ENCODE measurements around the gene SRPK2.

DNA sequence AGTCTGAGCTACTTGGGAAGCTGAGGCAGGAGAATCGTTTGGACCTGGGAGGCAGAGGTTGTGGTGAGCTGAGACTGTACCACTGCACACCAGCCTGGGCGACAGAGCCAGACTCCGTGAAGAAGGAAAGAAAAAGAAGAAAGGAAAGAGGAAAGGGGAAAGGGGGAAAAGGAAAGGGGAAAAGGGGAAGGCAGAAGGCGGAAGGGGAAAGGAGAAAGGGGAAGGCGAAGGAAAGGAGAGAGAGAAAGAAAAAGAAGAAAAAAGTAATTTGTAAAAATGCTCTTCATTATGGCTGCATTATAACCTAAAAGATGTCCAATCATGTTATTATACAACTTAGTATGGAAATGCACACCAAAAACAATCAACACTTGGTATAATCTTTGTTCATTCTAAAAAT, 110.2 kb downstream of the SRPK2 start:
- TF ChIP-seq YY1 (IDR thresholded peaks at IDR 0.05; ENCODE audit: low read depth) (no peak), JUND (IDR thresholded peaks at IDR 0.05) (no peak), POLR2AphosphoS5 (IDR thresholded peaks at IDR 0.05; ENCODE audit: low read depth, low read length) (no peak), TEAD4 (IDR thresholded peaks at IDR 0.05; ENCODE audit: borderline replicate concordance, insufficient read depth) (no peak), RAD21 (IDR thresholded peaks at IDR 0.05; ENCODE audit: low read length) (no peak), SIN3A (IDR thresholded peaks at IDR 0.05; ENCODE audit: borderline replicate concordance, low read depth, low read length) (no peak), FOXM1 (IDR thresholded peaks at IDR 0.05; ENCODE audit: low read depth) (no peak), EZH2phosphoT487 (IDR thresholded peaks at IDR 0.05; ENCODE audit: borderline replicate concordance, low read depth) (no peak), TCF12 (IDR thresholded peaks at IDR 0.05) (no peak), FOXJ3 (CRISPR knock-in tag; IDR thresholded peaks at IDR 0.05) (no peak), RFX5 (IDR thresholded peaks at IDR 0.05; ENCODE audit: low read length) (no peak), MXI1 (IDR thresholded peaks at IDR 0.05; ENCODE audit: low read depth, low read length) (no peak), EP300 (IDR thresholded peaks at IDR 0.05; ENCODE audit: borderline replicate concordance in 1 of 2, low read depth in 1 of 2, low read length in 1 of 2) (no peak)
- TF ChIP-seq, protein P1, sequence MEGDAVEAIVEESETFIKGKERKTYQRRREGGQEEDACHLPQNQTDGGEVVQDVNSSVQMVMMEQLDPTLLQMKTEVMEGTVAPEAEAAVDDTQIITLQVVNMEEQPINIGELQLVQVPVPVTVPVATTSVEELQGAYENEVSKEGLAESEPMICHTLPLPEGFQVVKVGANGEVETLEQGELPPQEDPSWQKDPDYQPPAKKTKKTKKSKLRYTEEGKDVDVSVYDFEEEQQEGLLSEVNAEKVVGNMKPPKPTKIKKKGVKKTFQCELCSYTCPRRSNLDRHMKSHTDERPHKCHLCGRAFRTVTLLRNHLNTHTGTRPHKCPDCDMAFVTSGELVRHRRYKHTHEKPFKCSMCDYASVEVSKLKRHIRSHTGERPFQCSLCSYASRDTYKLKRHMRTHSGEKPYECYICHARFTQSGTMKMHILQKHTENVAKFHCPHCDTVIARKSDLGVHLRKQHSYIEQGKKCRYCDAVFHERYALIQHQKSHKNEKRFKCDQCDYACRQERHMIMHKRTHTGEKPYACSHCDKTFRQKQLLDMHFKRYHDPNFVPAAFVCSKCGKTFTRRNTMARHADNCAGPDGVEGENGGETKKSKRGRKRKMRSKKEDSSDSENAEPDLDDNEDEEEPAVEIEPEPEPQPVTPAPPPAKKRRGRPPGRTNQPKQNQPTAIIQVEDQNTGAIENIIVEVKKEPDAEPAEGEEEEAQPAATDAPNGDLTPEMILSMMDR (IDR thresholded peaks at IDR 0.05), result no peak

Measured in SK-N-SH (cell line).